ENCODE measurements around the gene MYBPC3.

- TF ChIP-seq POLR2A (IDR thresholded peaks at IDR 0.05) (no peak), POLR2AphosphoS5 (IDR thresholded peaks at IDR 0.05) (no peak), EP300 (IDR thresholded peaks at IDR 0.05) (no peak)
- TF ChIP-seq, protein P1, sequence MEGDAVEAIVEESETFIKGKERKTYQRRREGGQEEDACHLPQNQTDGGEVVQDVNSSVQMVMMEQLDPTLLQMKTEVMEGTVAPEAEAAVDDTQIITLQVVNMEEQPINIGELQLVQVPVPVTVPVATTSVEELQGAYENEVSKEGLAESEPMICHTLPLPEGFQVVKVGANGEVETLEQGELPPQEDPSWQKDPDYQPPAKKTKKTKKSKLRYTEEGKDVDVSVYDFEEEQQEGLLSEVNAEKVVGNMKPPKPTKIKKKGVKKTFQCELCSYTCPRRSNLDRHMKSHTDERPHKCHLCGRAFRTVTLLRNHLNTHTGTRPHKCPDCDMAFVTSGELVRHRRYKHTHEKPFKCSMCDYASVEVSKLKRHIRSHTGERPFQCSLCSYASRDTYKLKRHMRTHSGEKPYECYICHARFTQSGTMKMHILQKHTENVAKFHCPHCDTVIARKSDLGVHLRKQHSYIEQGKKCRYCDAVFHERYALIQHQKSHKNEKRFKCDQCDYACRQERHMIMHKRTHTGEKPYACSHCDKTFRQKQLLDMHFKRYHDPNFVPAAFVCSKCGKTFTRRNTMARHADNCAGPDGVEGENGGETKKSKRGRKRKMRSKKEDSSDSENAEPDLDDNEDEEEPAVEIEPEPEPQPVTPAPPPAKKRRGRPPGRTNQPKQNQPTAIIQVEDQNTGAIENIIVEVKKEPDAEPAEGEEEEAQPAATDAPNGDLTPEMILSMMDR (IDR thresholded peaks at IDR 0.05), result no peak
Measured at GRCh38 chr11:47353978-47354774, 1.7 kb upstream of the MYBPC3 start.
